Activated B cell treated with CpG ODN at 0.5 μM for 24 hours (primary cell): Measurements from ENCODE around the gene ARID3C. TPM values are rescaled to one million over a fixed set of nuclear protein-coding genes. Genes with fewer than 3 reads are reported as not detected.

Experiments
- ATAC-seq: fragments of 200-7000 bp; cut with Tn5 transposase; one replicate; pipeline ENCODE4 v1.10.0; 2021; ENCODE audit warnings: low read depth, mild to moderate bottlenecking, moderate library complexity
- CTCF ChIA-PET: fragments of 350-600 bp; sonication (Branson Sonifier 250); formaldehyde crosslinking; loops from one replicate; lab custom pipeline; 2021; ENCODE audit warnings: antibody characterized with exemption; lab: Charles Lee
- POLR2A ChIA-PET: fragments of 350-600 bp; sonication (Branson Sonifier 250); formaldehyde crosslinking; loops from one replicate; lab custom pipeline; 2021; ENCODE audit warnings: antibody characterized with exemption; lab: Charles Lee
- DNase-seq: peaks from one replicate; pipeline ENCODE4 v3.0.0; 2022
- H3K27ac Mint-ChIP-seq: one replicate; pipeline ENCODE4 v1.8.0; 2020; ENCODE audit warnings: mixed read lengths
- H3K27me3 Mint-ChIP-seq: one replicate; pipeline ENCODE4 v1.8.0; 2021; ENCODE audit warnings: mixed read lengths
- H3K36me3 Mint-ChIP-seq: one replicate; pipeline ENCODE4 v1.8.0; 2021; ENCODE audit warnings: low read depth, mixed read lengths
- H3K4me1 Mint-ChIP-seq: one replicate; pipeline ENCODE4 v1.8.0; 2021; ENCODE audit warnings: mixed read lengths
- H3K4me3 Mint-ChIP-seq: one replicate; pipeline ENCODE4 v1.8.0; 2020; ENCODE audit warnings: mild to moderate bottlenecking, mixed read lengths
- H3K9me3 Mint-ChIP-seq: one replicate; pipeline ENCODE4 v1.8.0; 2020; ENCODE audit warnings: mixed read lengths
- intact Hi-C: fragments of 100-400 bp; cut with micrococcal nuclease; formaldehyde crosslinking; loops from one replicate; pipeline ENCODE4 v1.15.1; 2024
- total RNA-seq: library from RNA; stranded (reverse); gene quantifications from 2 replicates; pipeline ENCODE4 v1.2.3, GENCODE V29; 2022
- TF ChIP-seq, protein P1 (sequence below): fragments of 200-600 bp; IDR thresholded peaks from one replicate; pipeline ENCODE4 v1.8.0; 2022; ENCODE audit warnings: antibody characterized with exemption, mild to moderate bottlenecking

Gene ARID3C
- total RNA-seq, 1 donor from 2014 or later = not detected

DNA sequence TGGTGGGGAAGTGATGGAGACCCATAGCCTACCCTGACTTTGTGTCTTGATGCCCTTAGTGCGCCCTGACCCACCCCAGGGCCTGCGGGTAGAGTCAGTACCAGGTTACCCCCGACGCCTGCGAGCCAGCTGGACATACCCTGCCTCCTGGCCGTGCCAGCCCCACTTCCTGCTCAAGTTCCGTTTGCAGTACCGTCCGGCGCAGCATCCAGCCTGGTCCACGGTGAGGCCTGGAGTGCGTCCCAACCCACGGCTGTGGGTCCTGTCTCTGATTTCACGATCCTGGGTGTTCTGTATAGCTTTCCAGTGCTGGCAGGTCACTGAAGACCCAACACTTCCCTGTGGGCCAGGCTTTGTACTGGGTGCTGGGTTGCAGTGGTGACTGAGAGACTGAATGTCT, 29.6 kb upstream of the ARID3C start:
- Mint-ChIP-seq H3K4me3 (no peak overlapping the region), H3K27ac (no peak overlapping the region), H3K9me3 (no peaks in the 10 kb centered on the region), H3K27me3 (no peaks in the 10 kb centered on the region), H3K36me3 (no peaks in the 10 kb centered on the region), H3K4me1 (no peaks in the 10 kb centered on the region)
- no peak for ATAC-seq
- intact Hi-C loops = no loop called here
- ChIA-PET CTCF (interaction anchor here (0.6 to 1.4 kb wide), 2 partner anchors 12 to 33 kb away, joined by 3 read pairs; partner anchors contain the start of gene GALT), POLR2A (no interaction called here)
- DNase-seq = no peak
- TF ChIP-seq, protein P1, sequence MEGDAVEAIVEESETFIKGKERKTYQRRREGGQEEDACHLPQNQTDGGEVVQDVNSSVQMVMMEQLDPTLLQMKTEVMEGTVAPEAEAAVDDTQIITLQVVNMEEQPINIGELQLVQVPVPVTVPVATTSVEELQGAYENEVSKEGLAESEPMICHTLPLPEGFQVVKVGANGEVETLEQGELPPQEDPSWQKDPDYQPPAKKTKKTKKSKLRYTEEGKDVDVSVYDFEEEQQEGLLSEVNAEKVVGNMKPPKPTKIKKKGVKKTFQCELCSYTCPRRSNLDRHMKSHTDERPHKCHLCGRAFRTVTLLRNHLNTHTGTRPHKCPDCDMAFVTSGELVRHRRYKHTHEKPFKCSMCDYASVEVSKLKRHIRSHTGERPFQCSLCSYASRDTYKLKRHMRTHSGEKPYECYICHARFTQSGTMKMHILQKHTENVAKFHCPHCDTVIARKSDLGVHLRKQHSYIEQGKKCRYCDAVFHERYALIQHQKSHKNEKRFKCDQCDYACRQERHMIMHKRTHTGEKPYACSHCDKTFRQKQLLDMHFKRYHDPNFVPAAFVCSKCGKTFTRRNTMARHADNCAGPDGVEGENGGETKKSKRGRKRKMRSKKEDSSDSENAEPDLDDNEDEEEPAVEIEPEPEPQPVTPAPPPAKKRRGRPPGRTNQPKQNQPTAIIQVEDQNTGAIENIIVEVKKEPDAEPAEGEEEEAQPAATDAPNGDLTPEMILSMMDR = no peak

DNA sequence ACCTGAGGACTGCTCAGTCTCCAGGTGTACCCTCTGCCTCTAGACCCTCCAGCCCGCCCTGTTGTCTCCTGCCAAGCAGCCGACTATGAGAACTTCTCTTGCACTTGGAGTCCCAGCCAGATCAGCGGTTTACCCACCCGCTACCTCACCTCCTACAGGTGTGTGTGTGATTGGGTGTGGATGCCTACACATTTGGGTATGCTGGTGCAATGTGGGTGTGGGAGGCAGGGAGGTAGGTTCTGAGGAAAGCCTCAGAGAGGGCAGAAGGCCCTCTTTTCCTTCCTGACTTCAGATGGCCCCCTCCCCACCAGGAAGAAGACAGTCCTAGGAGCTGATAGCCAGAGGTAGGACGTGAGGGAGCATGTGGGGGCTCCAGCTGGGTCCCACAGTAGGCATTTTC, 28.1 kb upstream of the ARID3C start:
- Mint-ChIP-seq H3K4me1 (peaks cover 8% of the 10 kb centered on the region), H3K36me3 (no peaks in the 10 kb centered on the region), H3K4me3 (no peak overlapping the region), H3K27ac (no peak overlapping the region), H3K27me3 (no peaks in the 10 kb centered on the region), H3K9me3 (no peaks in the 10 kb centered on the region)
- ChIA-PET POLR2A (interaction anchor here (1.0 kb wide), 1 partner anchor 8 kb away, joined by 7 read pairs; no protein-coding TSS in a partner anchor), CTCF (no interaction called here)
- DNase-seq (no peak), ATAC-seq (no peak)
- intact Hi-C loops = no loop called here
- TF ChIP-seq, protein P1 = no peak

DNA sequence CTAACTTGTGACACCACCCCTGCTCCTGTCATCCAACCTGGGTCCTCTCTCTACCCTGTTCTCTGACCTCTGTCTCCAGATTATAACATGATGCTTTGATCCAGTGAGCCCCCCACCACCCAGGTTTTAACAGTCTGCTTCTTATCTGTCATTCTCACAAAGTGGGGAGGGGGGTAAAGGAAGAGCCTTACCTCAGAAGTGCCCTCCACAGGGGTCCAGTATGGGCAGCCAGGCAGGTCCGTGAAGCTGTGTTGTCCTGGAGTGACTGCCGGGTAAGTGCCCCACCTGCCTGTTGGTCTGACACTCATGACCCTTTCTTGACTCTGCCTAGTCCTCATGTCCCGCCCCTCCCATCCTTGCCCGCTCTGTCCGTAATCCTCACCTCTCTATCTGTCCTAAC, 26.5 kb upstream of the ARID3C start:
- no peak for ATAC-seq
- Mint-ChIP-seq H3K4me1 (peaks cover 8% of the 10 kb centered on the region), H3K27ac (no peak overlapping the region), H3K36me3 (peaks cover 6% of the 10 kb centered on the region), H3K9me3 (no peaks in the 10 kb centered on the region), H3K27me3 (no peaks in the 10 kb centered on the region), H3K4me3 (no peak overlapping the region)
- DNase-seq = no peak
- intact Hi-C loops = no loop called here
- POLR2A ChIA-PET = interaction anchor here (0.6 kb wide), 1 partner anchor 22 kb away, joined by 3 read pairs; no protein-coding TSS in a partner anchor
- CTCF ChIA-PET = no interaction called here
- TF ChIP-seq, protein P1 = no peak

DNA sequence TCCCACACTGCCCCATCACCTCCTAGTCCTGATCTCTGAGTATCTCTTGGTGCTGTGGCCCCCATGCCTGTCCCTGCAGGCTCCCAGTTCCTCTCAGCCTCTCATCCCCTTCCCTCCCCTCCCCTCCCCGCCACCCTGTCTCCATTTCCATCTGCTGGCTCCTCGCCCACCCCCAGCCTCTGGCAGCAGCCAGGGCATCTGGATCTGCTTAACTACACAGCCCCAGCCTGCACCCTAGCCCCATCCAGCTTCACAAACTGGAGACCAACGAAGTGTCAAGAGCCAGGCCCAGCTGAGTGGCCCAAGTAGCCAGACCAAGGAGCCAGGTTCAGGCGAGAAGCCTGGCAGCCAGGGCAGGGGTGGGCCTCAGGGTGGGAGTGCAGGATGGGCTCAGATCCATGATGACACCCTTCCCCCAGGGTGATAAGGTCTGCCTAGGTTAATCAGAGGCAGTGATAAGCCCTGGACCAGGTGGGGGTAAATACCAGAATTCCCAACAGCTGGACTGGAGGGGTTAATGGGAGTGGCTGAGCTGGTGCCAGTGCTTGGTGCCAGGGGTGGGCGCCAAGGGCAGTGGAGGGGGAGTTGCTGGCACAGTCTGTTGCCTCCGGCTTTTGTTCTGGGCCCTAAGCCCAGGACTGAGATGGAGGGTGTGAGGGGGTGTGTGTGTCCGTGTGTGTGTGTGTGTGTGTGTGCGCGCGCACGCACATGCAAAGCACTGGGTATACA, 25.6 kb upstream of the ARID3C start:
- Mint-ChIP-seq H3K4me3 (no peak overlapping the region), H3K36me3 (peaks cover 12% of the 10 kb centered on the region), H3K4me1 (peaks cover 8% of the 10 kb centered on the region), H3K9me3 (no peaks in the 10 kb centered on the region), H3K27me3 (no peaks in the 10 kb centered on the region), H3K27ac (no peak overlapping the region)
- ChIA-PET CTCF (no interaction called here), POLR2A (interaction anchor here (0.9 kb wide), 1 partner anchor 10 kb away, joined by 3 read pairs; no protein-coding TSS in a partner anchor)
- TF ChIP-seq, protein P1 = no peak
- no peak for DNase-seq
- intact Hi-C loops = no loop called here
- no peak for ATAC-seq

DNA sequence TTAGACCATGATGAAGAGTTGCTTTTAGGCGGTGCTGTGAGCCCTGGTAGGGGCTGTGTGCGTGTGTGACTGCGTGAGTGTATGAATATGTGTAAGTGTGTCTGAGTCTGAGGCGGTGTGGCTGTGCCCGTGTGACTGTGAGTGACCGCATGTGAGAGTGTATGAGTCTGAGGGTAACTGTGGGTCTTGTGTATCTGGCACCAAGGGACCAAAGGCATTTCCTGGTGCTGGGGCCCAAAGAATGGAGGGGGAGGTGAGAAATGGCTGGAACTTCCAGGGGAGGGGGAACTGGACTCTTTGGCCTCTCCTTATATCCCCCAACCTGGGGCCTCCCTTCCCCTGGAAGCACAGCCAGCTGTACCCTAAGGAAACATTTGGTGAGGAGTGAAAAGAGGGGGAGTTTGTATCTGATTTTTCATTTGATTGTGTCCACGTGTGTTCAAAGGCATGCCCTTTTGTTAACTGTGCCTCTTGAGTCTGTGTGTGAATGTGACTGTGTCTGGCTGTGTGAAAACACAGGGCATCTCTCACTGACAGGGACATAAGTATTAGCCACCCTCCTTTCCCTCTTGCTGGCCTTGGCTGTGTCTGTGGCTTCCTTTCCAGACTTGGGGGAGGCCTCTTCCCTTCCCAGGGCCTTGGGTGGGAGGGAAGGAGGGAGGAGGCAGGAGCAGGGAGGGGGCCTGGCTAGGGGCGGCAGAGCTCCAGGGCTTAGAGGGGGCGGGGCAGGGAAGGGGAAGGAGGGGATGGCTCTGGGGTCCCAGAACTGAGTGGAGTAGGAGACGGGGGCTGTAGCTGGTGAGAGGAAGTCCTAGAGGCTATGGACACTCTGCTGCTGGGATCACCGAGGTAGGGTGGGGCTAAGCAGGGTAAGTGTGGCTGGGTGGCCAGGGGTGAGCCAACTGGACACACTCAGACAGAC, 24.5 kb upstream of the ARID3C start:
- no peak for ATAC-seq
- ChIA-PET CTCF (no interaction called here), POLR2A (interaction anchor here (1.7 kb wide), 1 partner anchor 12 kb away, joined by 5 read pairs; no protein-coding TSS in a partner anchor)
- Mint-ChIP-seq H3K27ac (no peak overlapping the region), H3K9me3 (no peaks in the 10 kb centered on the region), H3K4me3 (no peak overlapping the region), H3K36me3 (peaks cover 23% of the 10 kb centered on the region), H3K4me1 (peaks cover 14% of the 10 kb centered on the region), H3K27me3 (no peaks in the 10 kb centered on the region)
- TF ChIP-seq, protein P1 = no peak
- intact Hi-C loops = no loop called here
- DNase-seq = no peak
